ENCODE results near the gene TRIM48.
"Not testable (repeated sequence)": the region's sequence is repeated elsewhere in the genome, so short reads cannot be mapped to it uniquely, and the experiment has no call there.

TRIM48 gene, protein sequence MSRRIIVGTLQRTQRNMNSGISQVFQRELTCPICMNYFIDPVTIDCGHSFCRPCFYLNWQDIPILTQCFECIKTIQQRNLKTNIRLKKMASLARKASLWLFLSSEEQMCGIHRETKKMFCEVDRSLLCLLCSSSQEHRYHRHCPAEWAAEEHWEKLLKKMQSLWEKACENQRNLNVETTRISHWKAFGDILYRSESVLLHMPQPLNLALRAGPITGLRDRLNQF

DNA sequence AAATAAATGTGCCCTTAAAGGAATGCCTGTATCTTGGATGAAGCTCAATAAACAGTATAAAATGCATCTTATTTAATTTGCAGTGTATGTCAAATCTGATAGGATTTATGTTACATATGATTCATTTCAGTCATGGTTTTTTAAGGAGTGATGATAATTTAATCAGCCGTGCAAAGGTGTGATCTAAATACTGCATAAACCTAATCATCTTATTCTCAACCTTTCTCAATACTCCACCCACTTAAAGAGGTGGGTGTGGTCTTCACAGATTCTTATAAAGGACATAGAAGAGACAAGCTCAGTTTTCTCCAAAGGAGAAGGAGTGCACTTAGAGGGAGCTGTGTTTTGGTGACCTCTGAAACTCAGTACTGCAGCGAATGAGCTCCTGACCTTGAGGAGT, at the start of gene TRIM48:
Gene TRIM48, plus strand, starts transcription at position 301 of the 400 bp plus-strand sequence. CDS start 113 bp downstream, outside the sequence.
- DNase-seq (ENCODE audit: low spot score): not testable (repeated sequence)

- DNase-seq (ENCODE audit: low spot score): not testable (repeated sequence)
These were observed 23.6 kb upstream of the TRIM48 start for GRCh38 chr11:55238316-55238715.

- DNase-seq (ENCODE audit: low spot score): no peak
These were observed 1.1 kb downstream of the TRIM48 start for GRCh38 chr11:55263081-55263480.

Measured in hematopoietic multipotent progenitor cell treated with erythropoietin and hydrocortisone succinate and interleukin-3 and kit ligand, for 15 days (in vitro differentiated cells).